ENCODE measurements around the gene VCL. TPM values are rescaled to one million over a fixed set of nuclear protein-coding genes. Genes with fewer than 3 reads are reported as not detected.

VCL gene
- total RNA-seq, 1 experiment from 2014 or later = 291 TPM

DNA sequence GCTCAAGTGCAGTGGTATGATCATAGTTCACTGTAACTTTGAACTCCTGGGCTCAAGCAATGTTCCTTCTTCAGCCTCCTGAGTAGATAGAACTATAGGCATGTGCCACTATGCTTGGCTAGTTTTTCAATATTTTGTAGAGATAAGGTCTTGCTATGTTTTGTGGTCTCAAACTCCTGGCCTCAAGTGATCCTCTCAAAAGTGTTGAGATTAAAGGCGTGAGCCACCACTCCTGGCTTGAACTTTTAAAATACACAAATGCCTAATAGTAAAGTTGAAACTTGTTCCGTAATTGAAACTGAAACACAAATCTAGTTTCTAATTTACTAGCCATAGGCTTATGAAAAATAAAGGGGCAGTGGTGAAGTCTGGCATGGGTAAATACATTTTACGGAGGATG lies 87.0 kb downstream of the VCL start:
- H3K4ac ChIP-seq (ENCODE audit: low read depth, low read length) = no peak overlapping the region
- no peak overlapping the region for H3K27ac ChIP-seq (ENCODE audit: insufficient read length, low read depth, low read length)
- no peak overlapping the region for H3K4me3 Mint-ChIP-seq
- no peak overlapping the region for H3K4me2 ChIP-seq (ENCODE audit: insufficient read depth, insufficient read length, low read length)
- no peaks in the 10 kb centered on the region for H3K27me3 Mint-ChIP-seq (ENCODE audit: low read depth)
- DNase-seq = no peak
- no peak overlapping the region for H2BK15ac ChIP-seq (ENCODE audit: low read depth, low read length)
- H3K9me3 Mint-ChIP-seq = no peaks in the 10 kb centered on the region
- no peaks in the 10 kb centered on the region; the same call in 1 of the 2 replicates for H3K79me2 ChIP-seq (ENCODE audit: insufficient read depth, low read length)
- no peak overlapping the region for H3K56ac ChIP-seq (ENCODE audit: insufficient read length, low read depth, low read length)
- H2BK12ac ChIP-seq (ENCODE audit: insufficient read length, low read depth, low read length) = no peak overlapping the region
- no peak overlapping the region for H2BK120ac ChIP-seq (ENCODE audit: low read depth, low read length, poor library complexity, severe bottlenecking)
- H2BK5ac ChIP-seq (ENCODE audit: insufficient read length, low read length) = no peak overlapping the region
- H3K23me2 ChIP-seq (ENCODE audit: insufficient read length, low read depth, low read length, poor library complexity, severe bottlenecking) = no peaks in the 10 kb centered on the region
- peak overlapping the region in 1 of 3 experiments; percentile 57; a peak in 1 of 7 replicates for H3K27ac Mint-ChIP-seq
- no peaks in the 10 kb centered on the region for H4K20me1 ChIP-seq (ENCODE audit: control insufficient read depth, insufficient read depth, insufficient read length)
- H4K5ac ChIP-seq (ENCODE audit: insufficient read length, low read depth, low read length) = no peak overlapping the region
- H2BK20ac ChIP-seq (ENCODE audit: low read depth, low read length, poor library complexity, severe bottlenecking) = no peak overlapping the region
- no peak overlapping the region for H2AK5ac ChIP-seq (ENCODE audit: insufficient read length, low read length)
- no peak overlapping the region for H4K8ac ChIP-seq (replicated peaks; ENCODE audit: insufficient read length, low read depth, low read length)
- TF ChIP-seq, protein P1, sequence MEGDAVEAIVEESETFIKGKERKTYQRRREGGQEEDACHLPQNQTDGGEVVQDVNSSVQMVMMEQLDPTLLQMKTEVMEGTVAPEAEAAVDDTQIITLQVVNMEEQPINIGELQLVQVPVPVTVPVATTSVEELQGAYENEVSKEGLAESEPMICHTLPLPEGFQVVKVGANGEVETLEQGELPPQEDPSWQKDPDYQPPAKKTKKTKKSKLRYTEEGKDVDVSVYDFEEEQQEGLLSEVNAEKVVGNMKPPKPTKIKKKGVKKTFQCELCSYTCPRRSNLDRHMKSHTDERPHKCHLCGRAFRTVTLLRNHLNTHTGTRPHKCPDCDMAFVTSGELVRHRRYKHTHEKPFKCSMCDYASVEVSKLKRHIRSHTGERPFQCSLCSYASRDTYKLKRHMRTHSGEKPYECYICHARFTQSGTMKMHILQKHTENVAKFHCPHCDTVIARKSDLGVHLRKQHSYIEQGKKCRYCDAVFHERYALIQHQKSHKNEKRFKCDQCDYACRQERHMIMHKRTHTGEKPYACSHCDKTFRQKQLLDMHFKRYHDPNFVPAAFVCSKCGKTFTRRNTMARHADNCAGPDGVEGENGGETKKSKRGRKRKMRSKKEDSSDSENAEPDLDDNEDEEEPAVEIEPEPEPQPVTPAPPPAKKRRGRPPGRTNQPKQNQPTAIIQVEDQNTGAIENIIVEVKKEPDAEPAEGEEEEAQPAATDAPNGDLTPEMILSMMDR (conservative IDR thresholded peaks at IDR 0.05) = no peak
- peaks cover 3% of the 10 kb centered on the region for H3K79me1 ChIP-seq (ENCODE audit: insufficient read depth, low read depth, low read length, poor library complexity, severe bottlenecking)
- H3K14ac ChIP-seq (ENCODE audit: insufficient read depth, low read length) = no peak overlapping the region
- peaks cover 12 to 13% of the 10 kb centered on the region in 2 experiments for H3K4me1 Mint-ChIP-seq
- peaks cover 46 to 73% (median 62%) of the 10 kb centered on the region in 3 experiments; a peak in 6 of 7 replicates for H3K36me3 Mint-ChIP-seq (ENCODE audit: insufficient read depth in 1 of 3, low read depth in 3 of 3)
- no peak overlapping the region for H4K91ac ChIP-seq (ENCODE audit: insufficient read length, low read depth, low read length)
- no peak overlapping the region for H3K9ac ChIP-seq (ENCODE audit: extremely low read depth, insufficient read length, low read length)
- no peak overlapping the region for H3K23ac ChIP-seq (ENCODE audit: insufficient read length, low read depth, low read length)
- H3K27me3 ChIP-seq (ENCODE audit: insufficient read depth, low read length) = no peaks in the 10 kb centered on the region
- WGBS (ENCODE audit: extremely low coverage, insufficient read length, low lambda C conversion rate) = no CpG with 5 or more reads among the region's 3 CpGs
- H3T11ph ChIP-seq (ENCODE audit: low read length) = no peak overlapping the region
- no peak overlapping the region for H3K18ac ChIP-seq (ENCODE audit: insufficient read length, low read depth, low read length)
- H3K9me3 ChIP-seq (ENCODE audit: control insufficient read depth, low read depth, low read length) = no peaks in the 10 kb centered on the region
- H3K4me1 ChIP-seq (ENCODE audit: insufficient read depth, low read length) = peaks cover 2% of the 10 kb centered on the region; the same call in 1 of the 2 replicates
- no peak overlapping the region for H2AFZ ChIP-seq (ENCODE audit: low read length)

All from H9 (cell line).